Measurements from ENCODE around the gene TTC38. TPM values are rescaled to one million over a fixed set of nuclear protein-coding genes. Genes with fewer than 3 reads are reported as not detected.

TTC38 gene
- total RNA-seq, 1 donor from 2014 or later: 16.1 TPM

DNA sequence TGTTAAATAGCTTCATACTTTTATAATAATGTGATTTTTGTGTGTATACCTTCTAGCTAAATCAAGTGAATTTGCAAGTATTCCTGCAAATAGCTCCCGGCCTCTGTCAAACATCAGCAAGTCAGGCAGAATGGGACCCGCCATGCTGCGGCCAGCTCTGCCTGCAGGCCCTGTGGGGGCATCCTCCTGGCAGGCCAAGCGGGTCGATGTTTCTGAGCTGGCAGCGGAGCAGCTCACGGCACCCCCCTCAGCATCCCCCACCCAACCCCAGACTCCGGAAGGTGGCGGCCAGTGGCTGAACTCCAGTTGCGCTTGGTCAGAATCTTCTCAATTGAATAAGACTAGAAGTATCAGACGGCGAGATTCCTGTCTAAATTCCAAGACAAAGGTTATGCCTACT, 48.2 kb downstream of the TTC38 start:
- Histone ChIP-seq H3K9ac (ENCODE audit: low read length) (no peak overlapping the region), H3K27me3 (ENCODE audit: insufficient read depth, low read length) (no peaks in the 10 kb centered on the region), H3K9me3 (ENCODE audit: insufficient read depth, low read depth, low read length) (no peaks in the 10 kb centered on the region), H3K4me2 (ENCODE audit: low read length) (no peak overlapping the region), H3K27ac (ENCODE audit: low read depth, low read length) (no peak overlapping the region), H3K4me3 (ENCODE audit: insufficient read depth, low read depth, low read length) (no peak overlapping the region), H3K79me2 (ENCODE audit: insufficient read depth, low read length) (peaks cover 45% of the 10 kb centered on the region), H3K4me1 (ENCODE audit: insufficient read depth, low read length) (no peaks in the 10 kb centered on the region), H2AFZ (ENCODE audit: low read depth, low read length) (no peak overlapping the region), H4K20me1 (ENCODE audit: insufficient read depth, low read length) (peaks cover 6% of the 10 kb centered on the region), H3K36me3 (ENCODE audit: insufficient read depth, low read length) (no peaks in the 10 kb centered on the region)
- H3K9me3 Mint-ChIP-seq (ENCODE audit: unreplicated experiment): no peaks in the 10 kb centered on the region
- TF ChIP-seq, protein P1, sequence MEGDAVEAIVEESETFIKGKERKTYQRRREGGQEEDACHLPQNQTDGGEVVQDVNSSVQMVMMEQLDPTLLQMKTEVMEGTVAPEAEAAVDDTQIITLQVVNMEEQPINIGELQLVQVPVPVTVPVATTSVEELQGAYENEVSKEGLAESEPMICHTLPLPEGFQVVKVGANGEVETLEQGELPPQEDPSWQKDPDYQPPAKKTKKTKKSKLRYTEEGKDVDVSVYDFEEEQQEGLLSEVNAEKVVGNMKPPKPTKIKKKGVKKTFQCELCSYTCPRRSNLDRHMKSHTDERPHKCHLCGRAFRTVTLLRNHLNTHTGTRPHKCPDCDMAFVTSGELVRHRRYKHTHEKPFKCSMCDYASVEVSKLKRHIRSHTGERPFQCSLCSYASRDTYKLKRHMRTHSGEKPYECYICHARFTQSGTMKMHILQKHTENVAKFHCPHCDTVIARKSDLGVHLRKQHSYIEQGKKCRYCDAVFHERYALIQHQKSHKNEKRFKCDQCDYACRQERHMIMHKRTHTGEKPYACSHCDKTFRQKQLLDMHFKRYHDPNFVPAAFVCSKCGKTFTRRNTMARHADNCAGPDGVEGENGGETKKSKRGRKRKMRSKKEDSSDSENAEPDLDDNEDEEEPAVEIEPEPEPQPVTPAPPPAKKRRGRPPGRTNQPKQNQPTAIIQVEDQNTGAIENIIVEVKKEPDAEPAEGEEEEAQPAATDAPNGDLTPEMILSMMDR (IDR thresholded peaks at IDR 0.05; ENCODE audit: insufficient read depth, low read depth, low read length): no peak
- TF ChIP-seq EZH2 (IDR thresholded peaks at IDR 0.05; ENCODE audit: insufficient read depth, low read length): no peak
- H3K36me3 Mint-ChIP-seq (ENCODE audit: low read depth, unreplicated experiment): no peaks in the 10 kb centered on the region
- no peak overlapping the region for H3K27ac Mint-ChIP-seq (ENCODE audit: unreplicated experiment)
- no peak for FAIRE-seq
- peaks cover 9% of the 10 kb centered on the region for H3K27me3 Mint-ChIP-seq (ENCODE audit: low read depth, unreplicated experiment)
- no peaks in the 10 kb centered on the region for H3K4me1 Mint-ChIP-seq (ENCODE audit: low read depth, unreplicated experiment)
- DNase-seq (ENCODE audit: low read depth): no peak
- H3K4me3 Mint-ChIP-seq (ENCODE audit: unreplicated experiment): no peak overlapping the region

DNA sequence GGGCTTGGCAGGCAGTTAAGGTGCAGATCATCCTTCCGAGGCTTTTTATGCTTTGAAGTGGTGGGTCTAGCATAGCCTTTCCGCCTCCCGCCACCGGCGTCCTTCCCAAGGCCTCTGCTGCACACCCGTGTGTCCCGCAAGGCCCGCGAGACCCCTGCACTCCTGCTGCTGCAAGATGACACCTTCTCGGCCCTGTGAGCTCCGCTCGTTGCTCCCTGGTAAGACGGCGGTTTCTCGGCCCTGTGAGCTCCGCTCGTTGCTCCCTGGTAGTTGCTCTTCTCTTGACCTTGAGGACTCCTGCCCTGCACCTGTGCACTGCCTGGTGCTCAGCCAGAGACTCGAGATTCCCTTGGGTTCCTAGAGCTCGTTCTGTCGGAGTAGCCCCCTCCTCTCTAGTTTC, 49.8 kb downstream of the TTC38 start:
- Histone ChIP-seq H4K20me1 (ENCODE audit: insufficient read depth, low read length) (peaks cover 6% of the 10 kb centered on the region), H3K9ac (ENCODE audit: low read length) (no peak overlapping the region), H3K4me1 (ENCODE audit: insufficient read depth, low read length) (no peaks in the 10 kb centered on the region), H3K36me3 (ENCODE audit: insufficient read depth, low read length) (no peaks in the 10 kb centered on the region), H2AFZ (ENCODE audit: low read depth, low read length) (no peak overlapping the region), H3K9me3 (ENCODE audit: insufficient read depth, low read depth, low read length) (no peaks in the 10 kb centered on the region), H3K4me3 (ENCODE audit: insufficient read depth, low read depth, low read length) (no peak overlapping the region), H3K4me2 (ENCODE audit: low read length) (no peak overlapping the region), H3K79me2 (ENCODE audit: insufficient read depth, low read length) (peaks cover 51% of the 10 kb centered on the region), H3K27ac (ENCODE audit: low read depth, low read length) (no peak overlapping the region), H3K27me3 (ENCODE audit: insufficient read depth, low read length) (no peaks in the 10 kb centered on the region)
- no peak for FAIRE-seq
- no peaks in the 10 kb centered on the region for H3K9me3 Mint-ChIP-seq (ENCODE audit: unreplicated experiment)
- H3K4me1 Mint-ChIP-seq (ENCODE audit: low read depth, unreplicated experiment): no peaks in the 10 kb centered on the region
- no peak overlapping the region for H3K27ac Mint-ChIP-seq (ENCODE audit: unreplicated experiment)
- no peaks in the 10 kb centered on the region for H3K36me3 Mint-ChIP-seq (ENCODE audit: low read depth, unreplicated experiment)
- no peak overlapping the region for H3K4me3 Mint-ChIP-seq (ENCODE audit: unreplicated experiment)
- no peak for DNase-seq (ENCODE audit: low read depth)
- TF ChIP-seq, protein P1 (IDR thresholded peaks at IDR 0.05; ENCODE audit: insufficient read depth, low read depth, low read length): no peak
- no peak for TF ChIP-seq EZH2 (IDR thresholded peaks at IDR 0.05; ENCODE audit: insufficient read depth, low read length)
- peaks cover 11% of the 10 kb centered on the region for H3K27me3 Mint-ChIP-seq (ENCODE audit: low read depth, unreplicated experiment)

DNA sequence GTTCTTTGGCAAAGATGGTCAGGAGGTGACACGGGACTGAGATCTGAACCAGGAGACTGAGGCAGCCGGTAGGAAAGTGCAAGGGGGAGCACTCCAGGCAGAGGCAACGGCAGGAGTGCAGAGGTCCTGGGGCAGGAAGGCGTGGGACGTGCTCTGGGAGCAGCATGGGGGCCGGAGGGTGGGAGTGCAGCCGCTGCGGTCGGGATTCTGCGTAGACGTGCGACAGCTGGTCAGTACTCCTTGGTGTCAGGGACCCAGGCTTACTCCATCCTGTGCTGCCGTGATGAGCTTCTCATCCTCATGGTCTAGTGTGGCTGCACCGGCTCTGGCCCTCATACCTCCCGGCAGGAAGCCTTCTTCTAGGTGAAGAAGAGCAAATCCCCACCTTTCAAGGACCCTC, 50.8 kb downstream of the TTC38 start:
- Histone ChIP-seq H3K4me1 (ENCODE audit: insufficient read depth, low read length) (no peaks in the 10 kb centered on the region), H3K27ac (ENCODE audit: low read depth, low read length) (no peak overlapping the region), H4K20me1 (ENCODE audit: insufficient read depth, low read length) (peaks cover 6% of the 10 kb centered on the region), H3K79me2 (ENCODE audit: insufficient read depth, low read length) (peaks cover 51% of the 10 kb centered on the region), H3K9ac (ENCODE audit: low read length) (no peak overlapping the region), H3K9me3 (ENCODE audit: insufficient read depth, low read depth, low read length) (no peaks in the 10 kb centered on the region), H3K4me3 (ENCODE audit: insufficient read depth, low read depth, low read length) (no peak overlapping the region), H2AFZ (ENCODE audit: low read depth, low read length) (no peak overlapping the region), H3K27me3 (ENCODE audit: insufficient read depth, low read length) (no peaks in the 10 kb centered on the region), H3K4me2 (ENCODE audit: low read length) (no peak overlapping the region), H3K36me3 (ENCODE audit: insufficient read depth, low read length) (no peaks in the 10 kb centered on the region)
- Mint-ChIP-seq H3K4me1 (ENCODE audit: low read depth, unreplicated experiment) (no peaks in the 10 kb centered on the region), H3K4me3 (ENCODE audit: unreplicated experiment) (no peak overlapping the region), H3K9me3 (ENCODE audit: unreplicated experiment) (no peaks in the 10 kb centered on the region), H3K27ac (ENCODE audit: unreplicated experiment) (no peak overlapping the region), H3K36me3 (ENCODE audit: low read depth, unreplicated experiment) (no peaks in the 10 kb centered on the region), H3K27me3 (ENCODE audit: low read depth, unreplicated experiment) (peaks cover 11% of the 10 kb centered on the region)
- DNase-seq (ENCODE audit: low read depth) (no peak), FAIRE-seq (no peak)
- TF ChIP-seq EZH2 (IDR thresholded peaks at IDR 0.05; ENCODE audit: insufficient read depth, low read length): no peak
- TF ChIP-seq, protein P1 (IDR thresholded peaks at IDR 0.05; ENCODE audit: insufficient read depth, low read depth, low read length): no peak

Data from astrocyte (in vitro differentiated cells and primary cell).